CD4-positive, alpha-beta T cell (primary cell): ENCODE measurements around the gene SLC7A6. TPM values are rescaled to one million over a fixed set of nuclear protein-coding genes. Genes with fewer than 3 reads are reported as not detected.

Source experiments
- ATAC-seq: fragments of 200-7000 bp; cut with Tn5 transposase; one replicate; pipeline ENCODE4 v1.10.0; 2022; ENCODE audit warnings: mild to moderate bottlenecking; ENCODE audit not compliant: poor library complexity
- CTCF ChIA-PET: fragments of 350-600 bp; sonication (Branson Sonifier 250); formaldehyde crosslinking; loops from one replicate; lab custom pipeline; 2021; ENCODE audit warnings: antibody characterized with exemption, inconsistent platforms; lab: Charles Lee
- POLR2A ChIA-PET: fragments of 350-600 bp; sonication (Branson Sonifier 250); formaldehyde crosslinking; loops from one replicate; lab custom pipeline; 2021; ENCODE audit warnings: antibody characterized with exemption, inconsistent platforms; lab: Charles Lee
- DNase-seq, 14 experiments: peaks; one replicate each; pipeline ENCODE4 v3.0.0-alpha.2; 2013 to 2020; ENCODE audit warnings: mixed read lengths in 2 of 14
- H3K27ac ChIP-seq, 2 donors: one replicate each; pipeline versions ENCODE4 v1.5.1 to v1.7.0; 2013; ENCODE audit warnings: low read length in 2 of 2, low read depth in 1 of 2, mild to moderate bottlenecking in 1 of 2
- H3K27me3 ChIP-seq, 2 experiments: 1 replicate in 1 of 2; 2 replicates in 1 of 2; pipeline versions ENCODE4 v1.6.1 to v1.7.0; 2013; ENCODE audit warnings: low read length in 2 of 2, control low read depth in 1 of 2, mild to moderate bottlenecking in 1 of 2, moderate library complexity in 1 of 2; ENCODE audit not compliant: insufficient read depth in 2 of 2, control insufficient read depth in 1 of 2
- H3K36me3 ChIP-seq: one replicate; pipeline ENCODE4 v1.6.1; 2013; ENCODE audit warnings: low read length, control low read depth; ENCODE audit not compliant: insufficient read depth
- H3K4me1 ChIP-seq: one replicate; pipeline ENCODE4 v1.6.1; 2013; ENCODE audit warnings: low read length, control low read depth; ENCODE audit not compliant: insufficient read depth
- H3K4me3 ChIP-seq: one replicate; pipeline ENCODE4 v1.5.1; 2013; ENCODE audit warnings: mild to moderate bottlenecking, low read length, moderate library complexity
- H3K9me3 ChIP-seq, 2 experiments: 1 replicate in 1 of 2; 2 replicates in 1 of 2; pipeline versions ENCODE4 v1.6.1 to v1.7.0; 2013; ENCODE audit warnings: low read length in 2 of 2, mild to moderate bottlenecking in 2 of 2, control low read depth in 1 of 2, moderate library complexity in 1 of 2; ENCODE audit not compliant: control insufficient read depth in 1 of 2, insufficient read depth in 1 of 2
- H3K27ac Mint-ChIP-seq: one replicate; pipeline ENCODE4 v1.8.0; 2020; ENCODE audit warnings: mixed read lengths
- H3K27me3 Mint-ChIP-seq: one replicate; pipeline ENCODE4 v1.8.0; 2021; ENCODE audit warnings: mixed read lengths
- H3K36me3 Mint-ChIP-seq: one replicate; pipeline ENCODE4 v1.8.0; 2021; ENCODE audit warnings: low read depth, mixed read lengths
- H3K4me1 Mint-ChIP-seq: one replicate; pipeline ENCODE4 v1.8.0; 2021; ENCODE audit warnings: low read depth, mixed read lengths
- H3K4me3 Mint-ChIP-seq: one replicate; pipeline ENCODE4 v1.8.0; 2020; ENCODE audit warnings: mild to moderate bottlenecking, mixed read lengths
- H3K9me3 Mint-ChIP-seq: one replicate; pipeline ENCODE4 v1.8.0; 2020; ENCODE audit warnings: mixed read lengths
- intact Hi-C, 2 experiments: fragments of 100-400 bp; cut with DNase I in 1 of 2; cut with micrococcal nuclease in 1 of 2; formaldehyde crosslinking; loops; one replicate each; pipeline versions ENCODE4 v1.15.1 to v1.9.0; 2023 to 2025; cut with DNase I, micrococcal nuclease
- total RNA-seq, 174 experiments: library from RNA in 2 of 174; stranded (reverse) in 2 of 174; gene quantifications; one replicate each; pipeline ENCODE4 v1.2.3 and lab custom pipeline; 2021 to 2026
- TF ChIP-seq, protein P1 (sequence below): fragments of 200-600 bp; IDR thresholded peaks from one replicate; pipeline ENCODE4 v1.8.0; 2022; ENCODE audit warnings: antibody characterized with exemption, mild to moderate bottlenecking

SLC7A6 gene
- total RNA-seq, 2 experiments from 2014 or later: 187 to 197 TPM

GRCh38 chr16:68244481-68244902, 19.8 kb upstream of the SLC7A6 start:
- TF ChIP-seq, protein P1, sequence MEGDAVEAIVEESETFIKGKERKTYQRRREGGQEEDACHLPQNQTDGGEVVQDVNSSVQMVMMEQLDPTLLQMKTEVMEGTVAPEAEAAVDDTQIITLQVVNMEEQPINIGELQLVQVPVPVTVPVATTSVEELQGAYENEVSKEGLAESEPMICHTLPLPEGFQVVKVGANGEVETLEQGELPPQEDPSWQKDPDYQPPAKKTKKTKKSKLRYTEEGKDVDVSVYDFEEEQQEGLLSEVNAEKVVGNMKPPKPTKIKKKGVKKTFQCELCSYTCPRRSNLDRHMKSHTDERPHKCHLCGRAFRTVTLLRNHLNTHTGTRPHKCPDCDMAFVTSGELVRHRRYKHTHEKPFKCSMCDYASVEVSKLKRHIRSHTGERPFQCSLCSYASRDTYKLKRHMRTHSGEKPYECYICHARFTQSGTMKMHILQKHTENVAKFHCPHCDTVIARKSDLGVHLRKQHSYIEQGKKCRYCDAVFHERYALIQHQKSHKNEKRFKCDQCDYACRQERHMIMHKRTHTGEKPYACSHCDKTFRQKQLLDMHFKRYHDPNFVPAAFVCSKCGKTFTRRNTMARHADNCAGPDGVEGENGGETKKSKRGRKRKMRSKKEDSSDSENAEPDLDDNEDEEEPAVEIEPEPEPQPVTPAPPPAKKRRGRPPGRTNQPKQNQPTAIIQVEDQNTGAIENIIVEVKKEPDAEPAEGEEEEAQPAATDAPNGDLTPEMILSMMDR: no peak
- peaks cover 21% of the 10 kb centered on the region for H3K4me1 Mint-ChIP-seq
- H3K4me3 ChIP-seq: peak overlapping the region; percentile 94
- peaks cover 8% of the 10 kb centered on the region for H3K36me3 Mint-ChIP-seq
- no peaks in the 10 kb centered on the region for H3K9me3 Mint-ChIP-seq
- no peak overlapping the region for H3K27ac ChIP-seq
- no peaks in the 10 kb centered on the region for H3K27me3 ChIP-seq
- peak overlapping the region; percentile 99 for H3K4me3 Mint-ChIP-seq
- peaks cover 36% of the 10 kb centered on the region for H3K4me1 ChIP-seq
- no peaks in the 10 kb centered on the region for H3K36me3 ChIP-seq
- CTCF ChIA-PET: interaction anchor here (0.8 to 3.0 kb wide), 3 partner anchors 17 to 84 kb away, joined by 4 to 15 read pairs (median 12); partner anchors contain the start of gene SLC7A6
- H3K27ac Mint-ChIP-seq: peak overlapping the region; percentile 50
- ATAC-seq (no peak), DNase-seq (no peak)
- H3K27me3 Mint-ChIP-seq: no peaks in the 10 kb centered on the region
- POLR2A ChIA-PET: interaction anchor here (0.9 to 2.5 kb wide), 10 partner anchors 9 to 160 kb away, joined by 3 to 13 read pairs (median 5); partner anchors contain the start of genes ESRP2, PRMT7, SLC7A6 and SLC7A6OS
- intact Hi-C loops: loop anchor here in 1 of 2 experiments (5.0 to 10.0 kb wide), 2 partner anchors 200 to 598 kb away; partner anchors contain the start of genes SMPD3 and TANGO6
- no peaks in the 10 kb centered on the region for H3K9me3 ChIP-seq

GRCh38 chr16:68244903-68245853, 19.1 kb upstream of the SLC7A6 start, which contains the start of gene PLA2G15:
Gene PLA2G15, plus strand, starts transcription at chr16:68245373. Its CDS starts 54 bp downstream, at chr16:68245427.
- no peaks in the 10 kb centered on the region for H3K27me3 Mint-ChIP-seq
- H3K4me1 ChIP-seq: peaks cover 29% of the 10 kb centered on the region
- peak within 1 kb of the TSS; percentile 99 for H3K4me3 Mint-ChIP-seq
- peak within 1 kb of the TSS; percentile 94 for H3K4me3 ChIP-seq
- H3K36me3 ChIP-seq: no peaks in the 10 kb centered on the region
- no peaks in the 10 kb centered on the region for H3K9me3 ChIP-seq
- peak within 1 kb of the TSS; percentile 50 for H3K27ac Mint-ChIP-seq
- H3K27ac ChIP-seq: peak within 1 kb of the TSS in 1 of 2 donors; percentile 21
- TF ChIP-seq, protein P1: no peak
- H3K36me3 Mint-ChIP-seq: peaks cover 14% of the 10 kb centered on the region
- peaks cover 17% of the 10 kb centered on the region for H3K4me1 Mint-ChIP-seq
- H3K27me3 ChIP-seq: no peaks in the 10 kb centered on the region
- ChIA-PET POLR2A (interaction anchor here (0.6 to 2.5 kb wide), 11 partner anchors 9 to 247 kb away, joined by 3 to 13 read pairs (median 5); partner anchors contain the start of genes ESRP2, PRMT7, SLC7A6 and SLC7A6OS), CTCF (interaction anchor here (0.8 to 3.0 kb wide), 3 partner anchors 16 to 83 kb away, joined by 4 to 15 read pairs (median 12); partner anchors contain the start of gene SLC7A6)
- DNase-seq: peak; percentile 94 to 99 (median 96)
- intact Hi-C loops: loop anchor here in 1 of 2 experiments (5.0 to 10.0 kb wide), 2 partner anchors 200 to 597 kb away; partner anchors contain the start of genes SMPD3 and TANGO6
- H3K9me3 Mint-ChIP-seq: no peaks in the 10 kb centered on the region
- peak; percentile 99 for ATAC-seq

DNA sequence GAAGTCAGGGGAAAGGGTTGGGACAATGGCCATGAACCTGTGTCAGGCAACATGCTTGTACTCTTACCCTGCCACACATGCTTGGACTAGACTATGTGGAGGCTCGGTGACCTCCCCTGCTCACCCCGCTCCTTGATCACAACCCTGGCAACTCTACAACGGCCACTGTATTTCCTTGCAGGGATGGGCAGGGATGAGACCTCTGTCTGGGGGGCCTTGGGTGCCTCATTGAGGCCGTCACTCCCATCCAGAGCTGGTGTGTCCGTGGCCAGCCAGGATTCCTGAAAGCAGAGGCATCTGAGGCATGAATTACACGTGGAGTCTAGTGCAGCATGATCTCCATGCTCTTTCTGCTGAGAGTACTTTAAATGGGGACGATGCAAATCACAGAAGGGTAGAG, 18.2 kb upstream of the SLC7A6 start:
- peak overlapping the region; percentile 94 for H3K4me3 ChIP-seq
- peak overlapping the region; percentile 99 for H3K4me3 Mint-ChIP-seq
- no peaks in the 10 kb centered on the region for H3K9me3 ChIP-seq
- DNase-seq: no peak
- H3K9me3 Mint-ChIP-seq: no peaks in the 10 kb centered on the region
- H3K27me3 Mint-ChIP-seq: no peaks in the 10 kb centered on the region
- no peak overlapping the region for H3K27ac ChIP-seq
- peaks cover 29% of the 10 kb centered on the region for H3K4me1 ChIP-seq
- intact Hi-C loops: loop anchor here in 1 of 2 experiments (10.0 kb wide), 1 partner anchor 199 kb away; the partner anchor contains the start of gene SMPD3
- peak overlapping the region; percentile 42 for H3K27ac Mint-ChIP-seq
- H3K36me3 ChIP-seq: peaks cover 3% of the 10 kb centered on the region
- POLR2A ChIA-PET: interaction anchor here (1.4 to 2.5 kb wide), 6 partner anchors 12 to 83 kb away, joined by 3 to 13 read pairs (median 6); partner anchors contain the start of genes PRMT7, SLC7A6 and SLC7A6OS
- no peaks in the 10 kb centered on the region for H3K27me3 ChIP-seq
- H3K4me1 Mint-ChIP-seq: peaks cover 17% of the 10 kb centered on the region
- CTCF ChIA-PET: interaction anchor here (2.4 to 3.0 kb wide), 2 partner anchors 15 to 82 kb away, joined by 12 to 15 read pairs; no protein-coding TSS in a partner anchor
- ATAC-seq: no peak
- peaks cover 18% of the 10 kb centered on the region for H3K36me3 Mint-ChIP-seq
- TF ChIP-seq, protein P1: no peak
